Measurements from ENCODE around the gene SNRNP48.

- TF ChIP-seq, protein P1, sequence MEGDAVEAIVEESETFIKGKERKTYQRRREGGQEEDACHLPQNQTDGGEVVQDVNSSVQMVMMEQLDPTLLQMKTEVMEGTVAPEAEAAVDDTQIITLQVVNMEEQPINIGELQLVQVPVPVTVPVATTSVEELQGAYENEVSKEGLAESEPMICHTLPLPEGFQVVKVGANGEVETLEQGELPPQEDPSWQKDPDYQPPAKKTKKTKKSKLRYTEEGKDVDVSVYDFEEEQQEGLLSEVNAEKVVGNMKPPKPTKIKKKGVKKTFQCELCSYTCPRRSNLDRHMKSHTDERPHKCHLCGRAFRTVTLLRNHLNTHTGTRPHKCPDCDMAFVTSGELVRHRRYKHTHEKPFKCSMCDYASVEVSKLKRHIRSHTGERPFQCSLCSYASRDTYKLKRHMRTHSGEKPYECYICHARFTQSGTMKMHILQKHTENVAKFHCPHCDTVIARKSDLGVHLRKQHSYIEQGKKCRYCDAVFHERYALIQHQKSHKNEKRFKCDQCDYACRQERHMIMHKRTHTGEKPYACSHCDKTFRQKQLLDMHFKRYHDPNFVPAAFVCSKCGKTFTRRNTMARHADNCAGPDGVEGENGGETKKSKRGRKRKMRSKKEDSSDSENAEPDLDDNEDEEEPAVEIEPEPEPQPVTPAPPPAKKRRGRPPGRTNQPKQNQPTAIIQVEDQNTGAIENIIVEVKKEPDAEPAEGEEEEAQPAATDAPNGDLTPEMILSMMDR (IDR thresholded peaks at IDR 0.05; ENCODE audit: extremely low read depth in 1 of 2, insufficient read depth in 1 of 2, low read depth in 1 of 2, low read length in 2 of 2): no peak
- no peak for TF ChIP-seq POLR2A (IDR thresholded peaks at IDR 0.05; ENCODE audit: low read depth, low read length)
These were observed 63.0 kb downstream of the SNRNP48 start for GRCh38 chr6:7652957-7653356.

Measured in endothelial cell of umbilical vein (primary cell).